Left ventricle myocardium inferior (tissue), 1 donor: Measurements from ENCODE around the gene EPC1. TPM values are rescaled to one million over a fixed set of nuclear protein-coding genes. Genes with fewer than 3 reads are reported as not detected.
A peak's percentile ranks its signal among the peaks of the same experiment; 100 is the strongest.

Experiments
- DNase-seq: peaks from one replicate; pipeline ENCODE4 v3.0.0-alpha.2; 2020
- H3K27ac ChIP-seq: fragments of 200-600 bp; replicated peaks from 2 replicates; pipeline ENCODE4 v1.8.0; 2021
- H3K27me3 ChIP-seq: fragments of 200-600 bp; 2 replicates; pipeline ENCODE4 v1.8.0; 2021; ENCODE audit warnings: low read depth
- H3K36me3 ChIP-seq: fragments of 200-600 bp; 2 replicates; pipeline ENCODE4 v1.8.0; 2021
- H3K4me1 ChIP-seq: fragments of 200-600 bp; 2 replicates; pipeline ENCODE4 v1.8.0; 2021
- H3K4me3 ChIP-seq: fragments of 200-600 bp; 2 replicates; pipeline ENCODE4 v1.8.0; 2021; ENCODE audit warnings: mild to moderate bottlenecking, moderate library complexity
- H3K9me3 ChIP-seq: fragments of 200-600 bp; replicated peaks from 2 replicates; pipeline ENCODE4 v1.8.0; 2021
- intact Hi-C: fragments of 100-400 bp; cut with micrococcal nuclease; formaldehyde crosslinking; loops from one replicate; pipeline ENCODE4 v1.11.0; 2022
- total RNA-seq: library from RNA; stranded (reverse); fragmentation: NEBNext Ultra II Directional; extraction: Animal tissue kit (Norgen Biotek cat#: 25700); gene quantifications from one replicate; pipeline ENCODE4 v1.2.1, GENCODE V29; 2021
- TF ChIP-seq, protein P1 (sequence below): fragments of 200-600 bp; IDR thresholded peaks from 2 replicates; pipeline ENCODE4 v1.8.0; 2021; ENCODE audit warnings: antibody characterized with exemption, mild to moderate bottlenecking, borderline replicate concordance
- donor health status: DM: no; HTN: yes; CAD: no; lungs with severe emphysema.

EPC1 gene
- total RNA-seq, 1 donor from 2014 or later, result 17.0 TPM

DNA sequence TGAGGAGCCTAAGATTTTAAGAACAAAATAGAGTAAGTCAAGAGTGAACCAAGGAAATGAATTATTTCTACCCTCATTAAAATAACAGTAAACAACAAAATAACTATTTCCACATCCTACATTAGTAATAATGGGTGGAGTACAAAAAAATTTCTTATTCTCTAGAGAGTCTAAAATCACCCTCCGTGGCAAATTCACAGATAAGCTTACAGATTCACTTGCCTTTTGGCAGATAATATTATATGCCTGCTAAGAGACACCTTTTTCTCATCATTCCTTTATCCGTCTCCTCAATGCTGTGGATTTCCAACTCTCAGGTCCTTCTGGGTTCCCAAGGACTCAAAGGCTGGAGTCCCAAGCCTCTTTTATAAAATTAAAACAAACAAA lies 2.2 kb upstream of the EPC1 start:
- no peaks in the 10 kb centered on the region for H3K27me3 ChIP-seq
- TF ChIP-seq, protein P1, sequence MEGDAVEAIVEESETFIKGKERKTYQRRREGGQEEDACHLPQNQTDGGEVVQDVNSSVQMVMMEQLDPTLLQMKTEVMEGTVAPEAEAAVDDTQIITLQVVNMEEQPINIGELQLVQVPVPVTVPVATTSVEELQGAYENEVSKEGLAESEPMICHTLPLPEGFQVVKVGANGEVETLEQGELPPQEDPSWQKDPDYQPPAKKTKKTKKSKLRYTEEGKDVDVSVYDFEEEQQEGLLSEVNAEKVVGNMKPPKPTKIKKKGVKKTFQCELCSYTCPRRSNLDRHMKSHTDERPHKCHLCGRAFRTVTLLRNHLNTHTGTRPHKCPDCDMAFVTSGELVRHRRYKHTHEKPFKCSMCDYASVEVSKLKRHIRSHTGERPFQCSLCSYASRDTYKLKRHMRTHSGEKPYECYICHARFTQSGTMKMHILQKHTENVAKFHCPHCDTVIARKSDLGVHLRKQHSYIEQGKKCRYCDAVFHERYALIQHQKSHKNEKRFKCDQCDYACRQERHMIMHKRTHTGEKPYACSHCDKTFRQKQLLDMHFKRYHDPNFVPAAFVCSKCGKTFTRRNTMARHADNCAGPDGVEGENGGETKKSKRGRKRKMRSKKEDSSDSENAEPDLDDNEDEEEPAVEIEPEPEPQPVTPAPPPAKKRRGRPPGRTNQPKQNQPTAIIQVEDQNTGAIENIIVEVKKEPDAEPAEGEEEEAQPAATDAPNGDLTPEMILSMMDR, result no peak
- intact Hi-C loops, result loop anchor here (5.0 kb wide), 1 partner anchor 92 kb away; no protein-coding TSS in a partner anchor
- no peak for DNase-seq
- no peak overlapping the region for H3K27ac ChIP-seq
- peaks cover 1% of the 10 kb centered on the region for H3K36me3 ChIP-seq
- H3K4me3 ChIP-seq, result no peak overlapping the region
- H3K4me1 ChIP-seq, result peaks cover 78% of the 10 kb centered on the region
- no peaks in the 10 kb centered on the region for H3K9me3 ChIP-seq

DNA sequence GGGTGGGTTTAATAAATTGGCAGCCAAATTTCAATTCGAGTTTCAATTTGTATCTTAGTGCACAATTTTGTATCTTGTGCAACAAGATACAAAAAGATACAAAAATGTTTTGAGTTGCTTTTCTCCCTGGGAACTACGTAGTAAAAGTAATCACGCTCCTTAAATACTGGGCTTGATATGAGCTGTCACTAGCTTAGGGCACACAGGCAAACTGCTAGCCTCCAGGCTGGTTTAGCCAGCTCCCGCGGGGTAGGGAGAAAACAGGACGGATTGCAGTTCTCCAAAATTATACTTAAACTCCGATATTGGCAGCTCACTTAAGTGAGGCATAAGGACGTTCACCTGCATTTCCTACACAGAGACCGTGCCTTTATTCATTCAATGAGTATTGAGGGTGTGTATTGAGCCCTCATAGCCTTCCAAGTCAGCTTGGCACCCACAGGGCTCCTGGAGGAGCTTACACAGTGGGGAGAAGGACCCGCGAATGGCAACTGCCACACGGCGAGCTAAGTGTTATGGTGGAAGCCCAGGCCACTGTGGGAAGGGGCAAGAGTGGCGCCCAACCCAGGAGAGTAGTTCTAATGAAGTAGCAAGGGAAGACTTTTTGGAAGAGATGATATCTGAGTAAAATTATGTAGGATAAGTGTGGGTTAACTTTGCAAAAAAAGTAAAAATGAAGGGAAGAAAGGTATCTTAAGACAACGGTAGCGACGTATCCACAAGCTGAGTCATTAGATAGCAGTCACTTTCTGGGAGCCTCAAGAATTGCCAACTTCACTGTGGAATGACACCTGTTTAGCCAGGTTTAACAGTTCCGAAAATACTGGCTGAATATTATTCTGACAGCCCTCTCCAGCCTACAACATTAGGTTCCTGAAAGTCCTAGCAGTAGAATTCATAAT lies 1.6 kb upstream of the EPC1 start:
- H3K36me3 ChIP-seq, result peaks cover 8% of the 10 kb centered on the region
- no peaks in the 10 kb centered on the region for H3K27me3 ChIP-seq
- TF ChIP-seq, protein P1, result no peak
- H3K9me3 ChIP-seq, result no peaks in the 10 kb centered on the region
- intact Hi-C loops, result loop anchor here (5.0 kb wide), 1 partner anchor 91 kb away; no protein-coding TSS in a partner anchor
- peaks cover 81% of the 10 kb centered on the region for H3K4me1 ChIP-seq
- peak overlapping the region; percentile 100 for H3K27ac ChIP-seq
- DNase-seq, result no peak
- peak overlapping the region; percentile 95 for H3K4me3 ChIP-seq

DNA sequence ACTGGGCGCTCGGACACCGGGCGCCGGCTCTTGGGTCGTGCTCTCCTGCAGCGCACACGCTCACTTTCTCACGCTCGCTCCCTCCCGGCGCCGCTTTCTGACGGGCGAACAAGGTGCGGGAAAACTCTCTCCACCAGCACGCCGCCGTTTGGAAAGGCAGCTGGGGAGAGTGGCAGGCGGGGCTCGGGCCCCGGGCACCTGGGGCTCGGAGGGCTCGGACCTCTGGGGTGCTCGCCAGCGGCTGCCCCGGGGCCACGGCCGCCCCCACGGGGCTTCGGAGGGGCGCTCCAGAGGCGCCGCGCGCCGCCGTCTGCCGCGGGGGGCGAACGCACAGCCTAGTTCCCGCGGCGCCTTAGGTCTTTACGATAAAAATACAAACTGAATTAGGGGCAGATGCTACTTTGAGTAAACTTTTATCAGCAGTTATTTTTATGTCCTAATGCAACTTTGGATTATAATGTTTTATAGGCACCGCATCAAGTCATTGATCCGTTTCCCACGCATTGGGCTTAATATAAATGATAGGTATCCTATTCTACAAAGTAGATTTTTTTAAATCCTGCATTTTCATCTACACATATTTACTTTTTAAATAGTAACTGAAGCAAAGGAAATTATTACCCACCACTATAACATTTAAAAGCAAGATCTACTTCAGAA lies 535 bp upstream of the EPC1 start:
- H3K36me3 ChIP-seq, result peaks cover 10% of the 10 kb centered on the region
- H3K9me3 ChIP-seq, result no peaks in the 10 kb centered on the region
- TF ChIP-seq, protein P1, result no peak
- H3K4me1 ChIP-seq, result peaks cover 81% of the 10 kb centered on the region
- H3K27ac ChIP-seq, result peak overlapping the region; percentile 100
- H3K4me3 ChIP-seq, result peak overlapping the region; percentile 95
- intact Hi-C loops, result loop anchor here (5.0 kb wide), 1 partner anchor 90 kb away; no protein-coding TSS in a partner anchor
- no peaks in the 10 kb centered on the region for H3K27me3 ChIP-seq
- no peak for DNase-seq

DNA sequence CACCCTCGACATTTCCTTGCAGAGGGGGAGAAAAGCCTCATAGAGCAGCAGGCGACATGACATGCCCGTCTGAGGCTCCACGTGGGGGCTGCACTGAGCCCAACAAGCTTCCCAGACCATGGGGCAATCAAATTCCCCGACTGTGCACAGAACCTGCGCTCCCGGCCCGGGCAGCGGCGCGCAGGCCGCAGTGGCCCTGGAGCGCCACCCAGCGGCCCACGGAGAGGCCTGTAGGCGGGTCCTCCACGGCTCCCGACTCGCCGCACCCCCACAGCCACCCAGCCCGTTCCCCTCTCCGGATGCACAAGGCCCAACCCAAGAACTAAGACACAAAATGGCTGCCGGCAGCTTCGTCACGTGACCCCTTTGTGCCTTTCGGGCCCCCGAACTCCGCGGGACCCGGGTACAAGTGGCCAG lies 816 bp downstream of the EPC1 start:
- intact Hi-C loops, result loop anchor here (5.0 kb wide), 1 partner anchor 89 kb away; no protein-coding TSS in a partner anchor
- DNase-seq, result peak; percentile 96
- no peaks in the 10 kb centered on the region for H3K27me3 ChIP-seq
- no peaks in the 10 kb centered on the region for H3K9me3 ChIP-seq
- peak overlapping the region; percentile 100 for H3K27ac ChIP-seq
- peaks cover 88% of the 10 kb centered on the region for H3K4me1 ChIP-seq
- peak overlapping the region; percentile 95 for H3K4me3 ChIP-seq
- peaks cover 10% of the 10 kb centered on the region for H3K36me3 ChIP-seq
- TF ChIP-seq, protein P1, result peak; percentile 97

DNA sequence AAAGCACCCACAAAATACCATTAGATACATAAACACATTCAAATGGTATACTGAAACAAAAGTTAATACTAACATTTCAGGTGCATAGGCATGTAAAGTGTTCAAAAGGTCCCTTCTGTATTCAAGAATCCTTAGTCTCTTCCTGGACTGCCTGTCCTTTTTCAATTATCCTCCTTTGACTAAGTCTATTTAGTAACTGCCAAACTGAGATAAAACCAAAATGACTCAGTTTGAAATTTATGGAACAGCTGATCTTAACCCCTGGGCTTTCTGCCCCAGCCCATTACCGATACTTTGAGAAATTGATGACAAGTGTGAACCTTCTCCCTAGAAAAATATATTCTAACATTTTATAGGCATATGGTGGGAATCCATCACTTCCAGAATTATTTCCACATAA lies 5.4 kb downstream of the EPC1 start:
- Histone ChIP-seq H3K4me3 (no peak overlapping the region), H3K27ac (no peak overlapping the region), H3K36me3 (peaks cover 10% of the 10 kb centered on the region), H3K9me3 (no peaks in the 10 kb centered on the region), H3K4me1 (peaks cover 94% of the 10 kb centered on the region), H3K27me3 (no peaks in the 10 kb centered on the region)
- TF ChIP-seq, protein P1, result no peak
- intact Hi-C loops, result no loop called here
- no peak for DNase-seq
